Hepatocyte (in vitro differentiated cells): ENCODE data around the gene MAPRE2. TPM values are rescaled to one million over a fixed set of nuclear protein-coding genes. Genes with fewer than 3 reads are reported as not detected.

Experiments
- DNase-seq: peaks from one replicate; pipeline ENCODE4 v3.0.0-alpha.2; 2016; ENCODE audit warnings: low spot score
- H2AFZ ChIP-seq: fragments of 200-600 bp; sonication (generic); 2 replicates; pipeline ENCODE4 v1.6.0; 2016; ENCODE audit warnings: antibody characterized with exemption, mild to moderate bottlenecking
- H3K27ac ChIP-seq: fragments of 200-600 bp; sonication (generic); 2 replicates; pipeline ENCODE4 v1.5.1; 2016; ENCODE audit warnings: mild to moderate bottlenecking
- H3K27me3 ChIP-seq: fragments of 200-600 bp; sonication (generic); 2 replicates; pipeline ENCODE4 v1.6.1; 2016
- H3K36me3 ChIP-seq: fragments of 200-600 bp; sonication (generic); replicated peaks from 2 replicates; pipeline ENCODE4 v1.5.1; 2016; ENCODE audit warnings: low read depth; ENCODE audit not compliant: insufficient read depth
- H3K4me1 ChIP-seq: fragments of 200-600 bp; sonication (generic); 2 replicates; pipeline ENCODE4 v1.5.1; 2016; ENCODE audit warnings: mild to moderate bottlenecking, moderate library complexity; ENCODE audit not compliant: insufficient read depth
- H3K4me2 ChIP-seq: fragments of 200-600 bp; sonication (generic); 2 replicates; pipeline ENCODE4 v1.6.0; 2016
- H3K4me3 ChIP-seq: fragments of 200-600 bp; sonication (generic); 2 replicates; pipeline ENCODE4 v1.5.1; 2016; ENCODE audit warnings: mild to moderate bottlenecking
- H3K79me2 ChIP-seq: fragments of 200-600 bp; sonication (generic); 2 replicates; pipeline ENCODE4 v1.6.0; 2017; ENCODE audit warnings: mild to moderate bottlenecking
- H3K9me2 ChIP-seq: fragments of 200-600 bp; sonication (generic); replicated peaks from 2 replicates; pipeline ENCODE4 v1.6.0; 2017; ENCODE audit warnings: mild to moderate bottlenecking; ENCODE audit not compliant: insufficient read depth
- H3K9me3 ChIP-seq: fragments of 200-600 bp; sonication (generic); 2 replicates; pipeline ENCODE4 v1.5.1; 2016; ENCODE audit warnings: low read depth, mild to moderate bottlenecking
- H4K20me1 ChIP-seq: fragments of 200-600 bp; sonication (generic); 2 replicates; pipeline ENCODE4 v1.6.0; 2016; ENCODE audit warnings: mild to moderate bottlenecking; ENCODE audit not compliant: insufficient read depth, poor library complexity, severe bottlenecking
- CTCF ChIP-seq: fragments of 200-600 bp; sonication (generic); IDR thresholded peaks from 2 replicates; pipeline ENCODE4 v1.5.1; 2016; ENCODE audit warnings: antibody characterized with exemption, mild to moderate bottlenecking; ENCODE audit not compliant: poor library complexity
- EZH2 ChIP-seq: fragments of 200-600 bp; sonication (generic); IDR thresholded peaks from 2 replicates; pipeline ENCODE4 v1.6.1; 2016; ENCODE audit warnings: antibody characterized with exemption, mild to moderate bottlenecking, borderline replicate concordance
- EZH2phosphoT487 ChIP-seq: fragments of 200-600 bp; sonication (generic); IDR thresholded peaks from one replicate; pipeline ENCODE4 v1.6.1; 2018; ENCODE audit warnings: antibody characterized with exemption, mild to moderate bottlenecking, low read depth, moderate library complexity; ENCODE audit not compliant: unreplicated experiment, severe bottlenecking
- WGBS: methylation state at CpG from one replicate; pipeline ENCODE4 v1.1.6; 2016; ENCODE audit warnings: low lambda C conversion rate; ENCODE audit errors: missing lambda C conversion rate; 5-methylcytosine and 5-hydroxymethylcytosine counted together
- polyA plus RNA-seq: library from polyadenylated mRNA; unstranded; fragments of >200 nt; fragmentation: Nextera tagmentation; extraction: Ambion mirVana; gene quantifications from 2 replicates; pipeline ENCODE4 v1.2.1, GENCODE V29; 2016
- total RNA-seq: library from RNA; depleted of rRNA; stranded (reverse); fragments of >200 nt; gene quantifications from 2 replicates; pipeline ENCODE4 v1.2.3, GENCODE V29; 2014

Gene MAPRE2
- total and polyA plus RNA-seq, 2 experiments from 2014 or later: 19.1 to 27.6 TPM

- Histone ChIP-seq H2AFZ (no peak overlapping the region), H3K4me3 (no peak overlapping the region), H3K27ac (no peak overlapping the region), H3K4me2 (no peak overlapping the region), H3K36me3 (no peaks in the 10 kb centered on the region), H4K20me1 (no peaks in the 10 kb centered on the region), H3K9me3 (no peaks in the 10 kb centered on the region), H3K4me1 (peaks cover 14% of the 10 kb centered on the region), H3K79me2 (peaks cover 67% of the 10 kb centered on the region), H3K9me2 (no peaks in the 10 kb centered on the region), H3K27me3 (no peaks in the 10 kb centered on the region)
- TF ChIP-seq CTCF (no peak), EZH2phosphoT487 (no peak), EZH2 (no peak)
- 100% methylated on average over 4 of the region's 4 CpGs for WGBS
- DNase-seq: no peak
Measured at GRCh38 chr18:35047697-35048292, 6.6 kb downstream of the MAPRE2 start.

- Histone ChIP-seq H3K4me2 (no peak overlapping the region), H4K20me1 (no peaks in the 10 kb centered on the region), H3K79me2 (peaks cover 61% of the 10 kb centered on the region), H3K9me3 (no peaks in the 10 kb centered on the region), H3K4me1 (peaks cover 10% of the 10 kb centered on the region), H3K4me3 (no peak overlapping the region), H3K27ac (no peak overlapping the region), H3K36me3 (no peaks in the 10 kb centered on the region), H3K9me2 (no peaks in the 10 kb centered on the region), H3K27me3 (no peaks in the 10 kb centered on the region), H2AFZ (no peak overlapping the region)
- TF ChIP-seq EZH2phosphoT487 (no peak), EZH2 (no peak), CTCF (no peak)
- WGBS: 74% methylated on average over 8 of the region's 8 CpGs
- no peak for DNase-seq
Measured at GRCh38 chr18:35049111-35050027, 8.2 kb downstream of the MAPRE2 start.

- Histone ChIP-seq H4K20me1 (no peaks in the 10 kb centered on the region), H2AFZ (no peak overlapping the region), H3K36me3 (no peaks in the 10 kb centered on the region), H3K9me3 (no peaks in the 10 kb centered on the region), H3K4me2 (no peak overlapping the region), H3K79me2 (peaks cover 56% of the 10 kb centered on the region), H3K9me2 (no peaks in the 10 kb centered on the region), H3K4me1 (peaks cover 10% of the 10 kb centered on the region), H3K4me3 (no peak overlapping the region), H3K27me3 (no peaks in the 10 kb centered on the region), H3K27ac (no peak overlapping the region)
- WGBS: 92% methylated on average over 1 of the region's 1 CpG
- TF ChIP-seq CTCF (no peak), EZH2phosphoT487 (no peak), EZH2 (no peak)
- no peak for DNase-seq
Measured at GRCh38 chr18:35050028-35050546, 8.9 kb downstream of the MAPRE2 start.
